Subcutaneous abdominal adipose tissue (tissue), 5 donors: ENCODE results near the gene SLAMF1.
"Not testable (repeated sequence)": the region's sequence is repeated elsewhere in the genome, so short reads cannot be mapped to it uniquely, and the experiment has no call there.

Experiments used
- H3K27ac ChIP-seq: one replicate; pipeline ENCODE4 v1.7.0; 2013; ENCODE audit warnings: low read depth, mild to moderate bottlenecking, inconsistent platforms, low read length, moderate library complexity
- H3K27me3 ChIP-seq, 5 donors: one replicate each; pipeline ENCODE4 v1.7.0; 2013; ENCODE audit warnings: low read length in 5 of 5, inconsistent platforms in 1 of 5; ENCODE audit not compliant: control insufficient read depth in 5 of 5, insufficient read depth in 4 of 5
- H3K36me3 ChIP-seq, 5 donors: one replicate each; pipeline ENCODE4 v1.7.0; 2013; ENCODE audit warnings: low read length in 5 of 5; ENCODE audit not compliant: control insufficient read depth in 5 of 5, insufficient read depth in 5 of 5
- H3K4me1 ChIP-seq, 5 donors: one replicate each; pipeline ENCODE4 v1.7.0; 2013; ENCODE audit warnings: low read length in 5 of 5, mild to moderate bottlenecking in 3 of 5, moderate library complexity in 1 of 5; ENCODE audit not compliant: control insufficient read depth in 5 of 5, insufficient read depth in 5 of 5
- H3K4me3 ChIP-seq, 5 donors: one replicate each; pipeline ENCODE4 v1.7.0; 2013; ENCODE audit warnings: low read length in 5 of 5, low read depth in 1 of 5
- H3K9ac ChIP-seq, 5 donors: one replicate each; pipeline ENCODE4 v1.7.0; 2013; ENCODE audit warnings: low read length in 5 of 5, mild to moderate bottlenecking in 4 of 5, moderate library complexity in 3 of 5
- H3K9me3 ChIP-seq, 5 donors: one replicate each; pipeline ENCODE4 v1.7.0; 2013; ENCODE audit warnings: low read length in 5 of 5; ENCODE audit not compliant: control insufficient read depth in 5 of 5
- donor health status: healthy.
- donor health status: healthy.
- donor health status: healthy.
- donor health status: healthy.
- donor health status: healthy.

The SLAMF1 gene

GRCh38 chr1:160607011-160607671, 39.7 kb downstream of the SLAMF1 start:
- H3K36me3 ChIP-seq = no peaks in the 10 kb centered on the region
- no peaks in the 10 kb centered on the region for H3K4me1 ChIP-seq
- H3K9me3 ChIP-seq = no peaks in the 10 kb centered on the region
- no peak overlapping the region for H3K9ac ChIP-seq
- peaks cover 0 to 8% (median 0%) of the 10 kb centered on the region in 5 donors for H3K27me3 ChIP-seq
- no peak overlapping the region for H3K27ac ChIP-seq
- H3K4me3 ChIP-seq = no peak overlapping the region

- H3K36me3 ChIP-seq = no peaks in the 10 kb centered on the region
- peaks cover 0 to 8% (median 0%) of the 10 kb centered on the region in 5 donors for H3K27me3 ChIP-seq
- no peak overlapping the region for H3K4me3 ChIP-seq
- H3K9ac ChIP-seq = no peak overlapping the region
- H3K4me1 ChIP-seq = no peaks in the 10 kb centered on the region
- H3K9me3 ChIP-seq = peaks cover 0 to 2% (median 0%) of the 10 kb centered on the region in 5 donors
- no peak overlapping the region for H3K27ac ChIP-seq
These were observed 40.2 kb downstream of the SLAMF1 start for GRCh38 chr1:160606611-160607010.

GRCh38 chr1:160605792-160606479, 40.9 kb downstream of the SLAMF1 start:
- H3K36me3 ChIP-seq = no peaks in the 10 kb centered on the region
- H3K4me1 ChIP-seq = no peaks in the 10 kb centered on the region
- H3K4me3 ChIP-seq = no peak overlapping the region
- no peak overlapping the region for H3K9ac ChIP-seq
- H3K27me3 ChIP-seq = peaks cover 0 to 8% (median 0%) of the 10 kb centered on the region in 5 donors
- H3K27ac ChIP-seq = no peak overlapping the region
- H3K9me3 ChIP-seq = peaks cover 0 to 7% (median 3%) of the 10 kb centered on the region in 5 donors

GRCh38 chr1:160605205-160605604, 41.6 kb downstream of the SLAMF1 start:
- no peak overlapping the region for H3K27ac ChIP-seq
- H3K27me3 ChIP-seq = peaks cover 0 to 4% (median 0%) of the 10 kb centered on the region in 5 donors
- H3K9me3 ChIP-seq = peaks cover 0 to 14% (median 8%) of the 10 kb centered on the region in 5 donors
- H3K9ac ChIP-seq = no peak overlapping the region
- H3K36me3 ChIP-seq = no peaks in the 10 kb centered on the region
- no peak overlapping the region for H3K4me3 ChIP-seq
- H3K4me1 ChIP-seq = no peaks in the 10 kb centered on the region

GRCh38 chr1:160597705-160598104, 49.1 kb downstream of the SLAMF1 start:
- Histone ChIP-seq H3K9ac (no peak overlapping the region), H3K27ac (no peak overlapping the region), H3K27me3 (no peaks in the 10 kb centered on the region), H3K9me3 (peaks cover 0 to 14% (median 8%) of the 10 kb centered on the region in 5 donors), H3K4me3 (no peak overlapping the region), H3K4me1 (no peaks in the 10 kb centered on the region), H3K36me3 (no peaks in the 10 kb centered on the region)

GRCh38 chr1:160597051-160597450, 49.8 kb downstream of the SLAMF1 start:
- no peaks in the 10 kb centered on the region for H3K27me3 ChIP-seq
- no peak overlapping the region for H3K27ac ChIP-seq
- H3K36me3 ChIP-seq = no peaks in the 10 kb centered on the region
- H3K4me3 ChIP-seq = no peak overlapping the region
- H3K4me1 ChIP-seq = no peaks in the 10 kb centered on the region
- H3K9me3 ChIP-seq = peaks cover 0 to 14% (median 8%) of the 10 kb centered on the region in 5 donors
- H3K9ac ChIP-seq = no peak overlapping the region

- Histone ChIP-seq H3K9ac (no peak overlapping the region), H3K36me3 (no peaks in the 10 kb centered on the region), H3K4me3 (no peak overlapping the region), H3K27ac (no peak overlapping the region), H3K27me3 (no peaks in the 10 kb centered on the region), H3K4me1 (no peaks in the 10 kb centered on the region), H3K9me3 (no peaks in the 10 kb centered on the region)
These were observed 56.4 kb downstream of the SLAMF1 start for GRCh38 chr1:160590488-160590887.

GRCh38 chr1:160588468-160588867, 58.4 kb downstream of the SLAMF1 start:
- Histone ChIP-seq H3K27me3 (no peaks in the 10 kb centered on the region), H3K27ac (no peak overlapping the region), H3K4me1 (no peaks in the 10 kb centered on the region), H3K9me3 (no peaks in the 10 kb centered on the region), H3K9ac (no peak overlapping the region), H3K4me3 (no peak overlapping the region), H3K36me3 (no peaks in the 10 kb centered on the region)

GRCh38 chr1:160584784-160585183, 62.1 kb downstream of the SLAMF1 start:
- Histone ChIP-seq H3K9ac (no peak overlapping the region), H3K27ac (no peak overlapping the region), H3K4me1 (peaks cover 0 to 3% (median 0%) of the 10 kb centered on the region in 5 donors), H3K27me3 (no peaks in the 10 kb centered on the region), H3K36me3 (no peaks in the 10 kb centered on the region), H3K4me3 (no peak overlapping the region), H3K9me3 (no peaks in the 10 kb centered on the region)

- not testable (repeated sequence) for H3K4me3 ChIP-seq, H3K9ac ChIP-seq, H3K9me3 ChIP-seq, H3K36me3 ChIP-seq, H3K27ac ChIP-seq, H3K27me3 ChIP-seq, H3K4me1 ChIP-seq
These were observed 63.9 kb downstream of the SLAMF1 start for GRCh38 chr1:160582976-160583375.
